Endothelial cell of umbilical vein (primary cell): ENCODE data around the gene PROM1.

ENCODE experiments used
- CTCF ChIP-seq, 2 donors: IDR thresholded peaks; 1 replicate in 1 of 2; 2 replicates in 1 of 2; pipeline ENCODE4 v1.5.1; 2011; ENCODE audit warnings: low read length in 2 of 2, mild to moderate bottlenecking in 2 of 2, moderate library complexity in 2 of 2, control low read depth in 1 of 2, inconsistent platforms in 1 of 2, low read depth in 1 of 2; ENCODE audit not compliant: insufficient read depth in 1 of 2; ENCODE audit errors: extremely low read depth in 1 of 2
- EZH2 ChIP-seq: IDR thresholded peaks from 2 replicates; pipeline ENCODE4 v1.6.1; 2012; ENCODE audit warnings: borderline replicate concordance, low read depth, mild to moderate bottlenecking, moderate library complexity, low read length, inconsistent platforms; ENCODE audit not compliant: severe bottlenecking
- GATA2 ChIP-seq: IDR thresholded peaks from 2 replicates; pipeline ENCODE4 v1.7.0; 2011; ENCODE audit warnings: low read depth, mild to moderate bottlenecking, moderate library complexity, mixed read lengths, low read length; ENCODE audit not compliant: insufficient read length, insufficient read depth
- POLR2A ChIP-seq: IDR thresholded peaks from 2 replicates; pipeline ENCODE4 v1.6.1; 2012; ENCODE audit warnings: low read depth, mild to moderate bottlenecking, control low read depth, low read length

- TF ChIP-seq CTCF (IDR thresholded peaks at IDR 0.05; ENCODE audit: extremely low read depth in 1 of 2, insufficient read depth in 1 of 2, low read depth in 1 of 2, low read length in 2 of 2) (no peak), GATA2 (no peak), EZH2 (no peak), POLR2A (no peak)
Measured at GRCh38 chr4:16117164-16117563, 33.3 kb upstream of the PROM1 start.
